OCI-LY1 (cell line): Measurements from ENCODE around the gene BEND3.

Source experiments
- H2AFZ ChIP-seq: fragments of 200-600 bp; sonication (generic), shearing (Covaris generic); 2 replicates; pipeline ENCODE4 v1.6.0; 2014; ENCODE audit warnings: antibody characterized with exemption, mild to moderate bottlenecking, low read length
- H3F3A ChIP-seq: fragments of 200-600 bp; sonication (generic), shearing (Covaris generic); 2 replicates; pipeline ENCODE4 v1.6.0; 2014; ENCODE audit warnings: mild to moderate bottlenecking, antibody characterized with exemption, low read length, moderate library complexity; ENCODE audit not compliant: insufficient read depth
- H3K27ac ChIP-seq: fragments of 200-600 bp; sonication (generic); 2 replicates; pipeline ENCODE4 v1.5.1; 2014; ENCODE audit warnings: low read length, mixed run types, mild to moderate bottlenecking, low read depth; ENCODE audit not compliant: poor library complexity, severe bottlenecking
- H3K27me3 ChIP-seq: fragments of 200-600 bp; sonication (generic); 2 replicates; pipeline ENCODE4 v1.6.0; 2014; ENCODE audit warnings: antibody characterized with exemption, mild to moderate bottlenecking, low read length, moderate library complexity; ENCODE audit not compliant: insufficient read depth
- H3K36me3 ChIP-seq: fragments of 200-600 bp; sonication (generic); 2 replicates; pipeline ENCODE4 v1.6.1; 2014; ENCODE audit warnings: mild to moderate bottlenecking, antibody characterized with exemption, low read length, moderate library complexity, mixed read lengths; ENCODE audit not compliant: insufficient read depth
- H3K4me1 ChIP-seq: fragments of 200-600 bp; sonication (generic); 2 replicates; pipeline ENCODE4 v1.5.1; 2014; ENCODE audit warnings: mild to moderate bottlenecking, low read length, moderate library complexity; ENCODE audit not compliant: insufficient read depth, severe bottlenecking
- H3K4me2 ChIP-seq: fragments of 200-600 bp; sonication (generic), shearing (Covaris generic); 2 replicates; pipeline ENCODE4 v1.6.1; 2014; ENCODE audit warnings: low read length
- H3K4me3 ChIP-seq: fragments of 200-600 bp; sonication (generic); 2 replicates; pipeline ENCODE4 v1.5.1; 2014; ENCODE audit warnings: low read length, low read depth, mild to moderate bottlenecking, mixed read lengths; ENCODE audit not compliant: poor library complexity, severe bottlenecking
- H3K79me2 ChIP-seq: fragments of 200-600 bp; shearing (Covaris generic); 2 replicates; pipeline ENCODE4 v1.6.1; 2016; ENCODE audit warnings: mixed run types, low read length, mixed read lengths; ENCODE audit not compliant: insufficient read depth
- H3K9ac ChIP-seq: fragments of 200-600 bp; sonication (generic), shearing (Covaris generic); 2 replicates; pipeline ENCODE4 v1.6.1; 2014; ENCODE audit warnings: mild to moderate bottlenecking, low read length, mixed read lengths
- H3K9me2 ChIP-seq: fragments of 200-600 bp; sonication (generic), shearing (Covaris generic); 2 replicates; pipeline ENCODE4 v1.6.1; 2014; ENCODE audit warnings: low read depth, mild to moderate bottlenecking, low read length, mixed read lengths
- H3K9me3 ChIP-seq: fragments of 200-600 bp; shearing (Covaris generic); 2 replicates; pipeline ENCODE4 v1.6.1; 2014; ENCODE audit warnings: low read length, mixed read lengths
- H4K20me1 ChIP-seq: fragments of 200-600 bp; sonication (generic), shearing (Covaris generic); 2 replicates; pipeline ENCODE4 v1.6.0; 2016; ENCODE audit warnings: mild to moderate bottlenecking, low read length; ENCODE audit not compliant: insufficient read depth
- EZH2 ChIP-seq: fragments of 200-600 bp; sonication (generic), shearing (Covaris generic); IDR thresholded peaks from 2 replicates; pipeline ENCODE4 v1.8.0; 2017; ENCODE audit warnings: borderline replicate concordance, mixed run types, mild to moderate bottlenecking, antibody characterized with exemption, low read length, moderate library complexity, mixed read lengths
- TF ChIP-seq, protein P1 (sequence below): fragments of 200-600 bp; sonication (generic), shearing (Covaris generic); IDR thresholded peaks from 2 replicates; pipeline ENCODE4 v1.5.1; 2017; ENCODE audit warnings: mild to moderate bottlenecking, antibody characterized with exemption, low read length, moderate library complexity, mixed read lengths

Gene BEND3

DNA sequence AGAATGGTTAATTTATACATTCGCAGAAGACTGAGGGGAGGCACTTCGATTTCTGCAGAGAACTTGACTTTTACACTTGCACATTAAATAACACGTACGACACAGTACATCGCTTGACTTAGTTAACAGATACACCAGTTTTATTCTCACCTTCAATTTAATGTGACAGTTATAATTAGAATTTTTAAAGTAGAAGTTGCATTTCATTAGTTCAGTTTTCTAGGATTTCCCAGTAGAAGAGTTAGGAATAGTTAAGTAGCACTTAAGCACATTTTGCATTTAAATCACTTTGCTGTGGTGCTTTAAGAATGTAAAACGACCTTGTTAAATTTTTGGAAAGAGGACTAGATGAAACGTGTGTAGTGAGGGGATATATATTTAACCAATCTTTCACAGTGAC lies 1.6 kb upstream of the BEND3 start:
- Histone ChIP-seq H2AFZ (no peak overlapping the region), H3K9me3 (no peaks in the 10 kb centered on the region), H3K9ac (peak overlapping the region; percentile 57), H3K9me2 (no peaks in the 10 kb centered on the region), H3K36me3 (peaks cover 5% of the 10 kb centered on the region), H3K4me3 (peak overlapping the region; percentile 72), H3K79me2 (peaks cover 14% of the 10 kb centered on the region; the same call in 1 of the 2 replicates), H3F3A (peaks cover 13% of the 10 kb centered on the region), H3K4me1 (peaks cover 63% of the 10 kb centered on the region), H4K20me1 (no peaks in the 10 kb centered on the region), H3K27me3 (no peaks in the 10 kb centered on the region), H3K27ac (peak overlapping the region; percentile 97), H3K4me2 (peak overlapping the region; percentile 93)
- TF ChIP-seq, protein P1, sequence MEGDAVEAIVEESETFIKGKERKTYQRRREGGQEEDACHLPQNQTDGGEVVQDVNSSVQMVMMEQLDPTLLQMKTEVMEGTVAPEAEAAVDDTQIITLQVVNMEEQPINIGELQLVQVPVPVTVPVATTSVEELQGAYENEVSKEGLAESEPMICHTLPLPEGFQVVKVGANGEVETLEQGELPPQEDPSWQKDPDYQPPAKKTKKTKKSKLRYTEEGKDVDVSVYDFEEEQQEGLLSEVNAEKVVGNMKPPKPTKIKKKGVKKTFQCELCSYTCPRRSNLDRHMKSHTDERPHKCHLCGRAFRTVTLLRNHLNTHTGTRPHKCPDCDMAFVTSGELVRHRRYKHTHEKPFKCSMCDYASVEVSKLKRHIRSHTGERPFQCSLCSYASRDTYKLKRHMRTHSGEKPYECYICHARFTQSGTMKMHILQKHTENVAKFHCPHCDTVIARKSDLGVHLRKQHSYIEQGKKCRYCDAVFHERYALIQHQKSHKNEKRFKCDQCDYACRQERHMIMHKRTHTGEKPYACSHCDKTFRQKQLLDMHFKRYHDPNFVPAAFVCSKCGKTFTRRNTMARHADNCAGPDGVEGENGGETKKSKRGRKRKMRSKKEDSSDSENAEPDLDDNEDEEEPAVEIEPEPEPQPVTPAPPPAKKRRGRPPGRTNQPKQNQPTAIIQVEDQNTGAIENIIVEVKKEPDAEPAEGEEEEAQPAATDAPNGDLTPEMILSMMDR = no peak
- TF ChIP-seq EZH2 = no peak

DNA sequence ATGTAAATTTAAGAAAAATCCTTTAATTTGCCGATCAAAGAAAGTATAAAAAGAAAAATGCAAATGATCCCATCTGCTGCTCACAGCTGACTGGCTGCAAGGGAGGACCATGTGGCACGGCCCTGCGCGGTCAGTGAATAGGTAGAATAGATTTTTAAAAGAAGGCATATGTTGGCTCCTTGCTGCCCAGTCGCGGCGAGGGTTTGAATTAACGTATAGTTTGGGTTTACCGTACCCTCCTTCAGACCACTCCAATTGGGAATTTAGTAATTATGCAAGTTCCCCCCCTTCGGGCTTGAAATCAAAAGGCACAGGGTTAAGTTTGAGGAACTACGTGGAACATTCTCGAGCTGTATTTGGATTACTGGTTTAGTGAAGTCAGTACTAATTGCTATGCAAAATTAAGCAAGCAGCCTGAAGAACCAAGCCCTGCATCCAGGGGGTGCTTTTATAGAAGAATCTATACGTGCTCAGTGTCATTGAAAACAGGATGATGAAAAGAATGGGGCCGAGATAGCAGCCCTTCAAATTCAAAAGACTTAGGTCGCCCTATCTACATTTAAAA lies 1.1 kb upstream of the BEND3 start:
- no peaks in the 10 kb centered on the region for H3K9me2 ChIP-seq
- H3K36me3 ChIP-seq = peaks cover 8% of the 10 kb centered on the region
- peak overlapping the region; percentile 100 for H3K9ac ChIP-seq
- H3K4me2 ChIP-seq = peak overlapping the region; percentile 93
- peaks cover 57% of the 10 kb centered on the region for H3K4me1 ChIP-seq
- TF ChIP-seq, protein P1 = peak; percentile 38; the same call in 1 of the 2 replicates
- TF ChIP-seq EZH2 = no peak
- H4K20me1 ChIP-seq = no peaks in the 10 kb centered on the region
- peaks cover 13% of the 10 kb centered on the region for H3F3A ChIP-seq
- no peak overlapping the region for H2AFZ ChIP-seq
- peak overlapping the region; percentile 72 for H3K4me3 ChIP-seq
- H3K27me3 ChIP-seq = no peaks in the 10 kb centered on the region
- H3K27ac ChIP-seq = peak overlapping the region; percentile 97
- H3K9me3 ChIP-seq = no peaks in the 10 kb centered on the region
- peaks cover 16% of the 10 kb centered on the region; the same call in 1 of the 2 replicates for H3K79me2 ChIP-seq

DNA sequence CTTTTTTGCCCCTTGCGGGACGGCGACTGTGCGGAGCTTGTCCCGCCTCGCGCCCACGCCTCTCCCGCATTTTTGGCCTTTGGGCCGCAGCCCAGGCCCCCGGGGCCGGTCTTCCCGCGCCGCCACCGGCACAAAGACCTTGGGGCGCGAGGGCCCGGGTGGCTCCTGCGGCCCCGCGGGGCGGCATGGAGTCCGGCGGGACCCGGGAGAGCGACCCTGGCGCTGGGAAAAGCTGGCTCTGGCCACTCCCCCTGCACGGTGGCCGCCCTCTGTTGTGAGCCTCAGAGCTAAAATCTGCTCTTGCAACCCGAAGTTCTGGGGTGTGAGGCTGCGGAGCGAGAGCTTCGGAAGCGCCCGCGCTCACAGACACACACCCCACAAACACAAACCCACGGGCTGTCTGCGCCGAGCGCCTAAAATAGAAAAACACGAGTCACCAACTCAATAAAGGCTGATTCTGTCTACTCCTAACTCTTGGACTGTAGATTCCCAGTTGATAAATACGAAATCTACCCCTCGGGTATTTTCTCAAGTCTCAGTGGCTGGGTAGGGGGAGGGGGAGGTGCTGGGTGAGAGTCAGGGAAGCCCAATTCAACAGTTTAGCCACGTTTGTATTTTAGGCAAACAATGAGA lies 496 bp upstream of the BEND3 start:
- no peak overlapping the region for H2AFZ ChIP-seq
- H3K9ac ChIP-seq = peak overlapping the region; percentile 100
- H3K9me2 ChIP-seq = no peaks in the 10 kb centered on the region
- TF ChIP-seq, protein P1 = no peak
- TF ChIP-seq EZH2 = no peak
- peaks cover 16% of the 10 kb centered on the region; the same call in 1 of the 2 replicates for H3K79me2 ChIP-seq
- H3F3A ChIP-seq = peaks cover 13% of the 10 kb centered on the region
- no peaks in the 10 kb centered on the region for H4K20me1 ChIP-seq
- H3K27me3 ChIP-seq = no peaks in the 10 kb centered on the region
- no peaks in the 10 kb centered on the region for H3K9me3 ChIP-seq
- peak overlapping the region; percentile 97 for H3K27ac ChIP-seq
- H3K4me3 ChIP-seq = peak overlapping the region; percentile 72
- H3K4me1 ChIP-seq = peaks cover 56% of the 10 kb centered on the region
- peak overlapping the region; percentile 93 for H3K4me2 ChIP-seq
- peaks cover 13% of the 10 kb centered on the region for H3K36me3 ChIP-seq
